Measurements from ENCODE around the gene NCK2.

Gene NCK2

DNA sequence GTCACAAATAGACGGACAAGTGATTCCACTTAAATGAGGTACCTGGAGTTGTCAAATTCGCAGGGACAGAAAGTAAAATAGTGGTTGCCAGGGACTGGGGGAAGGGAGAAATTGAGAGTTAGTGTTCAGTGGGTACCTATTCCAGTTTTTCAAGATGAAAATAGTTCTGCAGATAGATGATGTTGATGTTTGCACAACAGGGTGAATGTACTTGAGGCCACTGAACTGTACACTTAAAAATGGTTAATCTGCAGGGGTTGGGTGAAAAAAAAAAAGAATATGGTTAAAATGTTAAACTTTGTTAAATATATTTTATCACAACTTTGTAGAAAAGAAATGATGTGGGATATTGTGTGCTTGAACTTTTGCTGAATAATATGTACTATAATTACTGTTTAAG lies 102.3 kb downstream of the NCK2 start:
- H3K36me3 ChIP-seq: peaks cover 76% of the 10 kb centered on the region

DNA sequence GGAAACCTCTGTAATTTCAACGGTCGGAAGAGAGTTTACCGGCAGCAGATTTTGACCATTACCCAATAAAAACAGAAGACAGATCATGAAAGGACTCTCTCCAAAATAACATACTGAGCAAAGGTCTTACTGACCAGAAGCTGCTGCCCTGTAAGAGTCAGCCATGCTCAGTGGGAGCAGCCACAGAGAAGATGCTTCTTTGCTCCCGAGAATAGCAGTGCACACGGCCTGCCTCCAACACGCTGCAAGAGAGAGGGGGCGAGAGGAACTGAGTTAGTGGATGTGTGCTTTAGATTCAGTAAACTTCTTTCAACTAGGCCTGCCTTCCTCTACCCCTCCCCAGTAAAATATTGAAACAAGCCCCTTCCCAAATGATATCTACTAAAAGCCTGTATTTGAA lies 103.7 kb downstream of the NCK2 start:
- Histone ChIP-seq H3K4me2 (no peak overlapping the region), H3K4me1 (peaks cover 8% of the 10 kb centered on the region)
- no peak for TF ChIP-seq Cebpa-rat (IDR thresholded peaks at IDR 0.05)

More for the DNA sequence above, 102.3 kb downstream of the NCK2 start:
- Histone ChIP-seq H3K9ac (no peak overlapping the region), H3K9me3 (peaks cover 34% of the 10 kb centered on the region), H3K4me3 (no peak overlapping the region), H3K4me2 (no peak overlapping the region), H3K4me1 (peaks cover 8% of the 10 kb centered on the region), H3K27me3 (no peaks in the 10 kb centered on the region), H3K27ac (no peak overlapping the region), H4K20me1 (peaks cover 98% of the 10 kb centered on the region)
- no peak for TF ChIP-seq Cebpa-rat (IDR thresholded peaks at IDR 0.05)

DNA sequence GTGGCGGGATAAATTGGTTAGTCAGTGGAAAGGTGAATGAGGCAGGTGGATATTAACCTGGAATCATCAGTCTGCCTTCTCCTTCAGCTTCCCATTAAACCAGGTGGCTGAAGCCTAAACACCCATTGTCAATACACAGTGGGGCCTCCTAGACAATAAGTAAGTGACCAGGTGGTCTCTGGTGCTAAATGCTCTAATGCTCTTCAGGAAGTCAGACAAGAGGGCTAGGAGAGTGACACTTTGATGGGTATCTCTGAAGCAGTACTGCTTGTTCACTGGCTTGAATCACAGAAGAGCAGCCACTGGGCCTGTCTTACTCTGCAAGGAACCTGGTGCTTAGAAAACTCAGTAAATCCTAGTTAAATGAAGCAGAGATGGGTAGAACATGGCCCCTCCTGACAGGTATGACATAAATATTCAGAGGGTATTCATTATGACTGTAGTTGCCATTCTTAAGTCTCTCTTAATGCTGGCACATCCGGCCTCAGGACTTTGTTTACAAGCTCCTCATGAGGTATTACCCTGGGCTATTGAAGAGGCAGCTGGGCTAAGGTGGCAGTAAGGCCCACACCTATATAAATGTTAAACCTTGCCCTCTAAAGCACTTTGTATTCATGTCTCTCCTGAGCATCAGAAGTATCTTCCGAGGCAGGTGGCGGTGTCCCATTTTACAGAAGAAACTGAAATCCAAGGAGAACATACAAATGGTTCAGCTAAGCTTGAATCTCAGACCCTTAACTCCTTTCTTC lies 104.9 kb downstream of the NCK2 start:
- Histone ChIP-seq H3K4me1 (peaks cover 8% of the 10 kb centered on the region), H3K9me3 (peaks cover 25% of the 10 kb centered on the region), H3K4me3 (no peak overlapping the region), H3K27me3 (no peaks in the 10 kb centered on the region), H3K36me3 (peaks cover 78% of the 10 kb centered on the region), H4K20me1 (peaks cover 97% of the 10 kb centered on the region), H3K4me2 (peak overlapping the region; percentile 6; the same call in 1 of the 2 replicates), H3K27ac (no peak overlapping the region), H3K9ac (no peak overlapping the region)
- TF ChIP-seq Cebpa-rat (IDR thresholded peaks at IDR 0.05): no peak

More for the DNA sequence above, 103.7 kb downstream of the NCK2 start:
- Histone ChIP-seq H3K27ac (no peak overlapping the region), H3K9me3 (peaks cover 32% of the 10 kb centered on the region), H4K20me1 (peaks cover 97% of the 10 kb centered on the region), H3K27me3 (no peaks in the 10 kb centered on the region), H3K9ac (no peak overlapping the region), H3K4me3 (no peak overlapping the region), H3K36me3 (peaks cover 77% of the 10 kb centered on the region)

DNA sequence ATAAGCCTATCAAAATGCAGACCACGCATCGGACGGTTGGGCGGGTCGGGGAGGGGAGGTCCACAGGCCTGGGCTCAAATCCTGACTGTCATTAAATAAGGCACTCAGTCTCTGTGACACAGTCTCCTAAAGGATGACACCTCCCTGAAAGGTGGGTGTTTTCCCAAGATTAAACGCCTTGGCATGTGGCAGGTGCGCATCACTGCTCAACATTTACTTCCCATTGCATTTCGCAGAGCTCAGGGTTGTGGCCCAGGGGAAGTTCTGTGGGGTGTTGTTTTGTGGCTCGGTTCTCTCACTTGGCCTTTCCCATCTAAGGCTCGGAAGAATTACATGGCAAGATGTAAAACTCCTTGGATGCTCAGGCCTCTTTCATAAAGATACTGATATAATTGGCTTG lies 107.4 kb downstream of the NCK2 start:
- Histone ChIP-seq H3K9ac (no peak overlapping the region), H3K36me3 (peaks cover 80% of the 10 kb centered on the region), H3K4me3 (no peak overlapping the region), H3K4me2 (no peak overlapping the region), H3K27ac (no peak overlapping the region), H4K20me1 (peaks cover 96% of the 10 kb centered on the region), H3K9me3 (peaks cover 25% of the 10 kb centered on the region), H3K4me1 (peaks cover 8% of the 10 kb centered on the region), H3K27me3 (no peaks in the 10 kb centered on the region)
- no peak for TF ChIP-seq Cebpa-rat (IDR thresholded peaks at IDR 0.05)

DNA sequence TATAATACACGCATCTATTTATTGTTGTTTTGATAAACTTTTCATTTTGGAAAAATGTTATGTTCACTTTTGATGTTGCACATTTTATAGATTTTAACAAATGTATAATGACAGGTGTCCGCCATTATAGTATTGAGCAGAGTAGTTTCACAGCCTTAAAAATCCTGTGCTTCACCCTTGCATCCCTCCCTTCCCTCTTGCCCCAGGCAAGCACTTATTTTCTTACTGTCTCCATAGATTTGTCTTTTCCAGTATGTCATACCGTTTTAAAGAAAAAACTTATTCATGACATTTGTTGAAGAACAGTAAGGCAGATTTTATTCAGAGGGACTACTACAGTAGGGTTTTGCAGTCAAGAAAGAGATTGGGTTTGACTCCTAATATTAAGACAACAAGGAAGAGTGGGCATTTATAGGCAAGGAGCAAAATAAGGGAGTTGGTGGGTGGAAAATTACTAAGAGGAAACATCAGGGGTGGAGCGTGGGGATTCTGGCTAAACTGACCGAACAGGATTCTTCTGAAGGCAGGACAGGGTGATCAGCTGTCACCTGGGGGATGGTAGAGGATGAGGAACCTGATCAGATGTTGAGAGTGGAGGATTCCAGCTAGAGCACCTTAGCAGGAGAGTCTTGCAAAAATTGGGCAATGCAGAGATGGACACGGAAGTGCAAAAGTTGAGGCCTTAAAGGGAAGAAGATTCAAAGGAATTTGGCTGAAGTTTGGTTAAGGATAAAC lies 108.8 kb downstream of the NCK2 start:
- peaks cover 25% of the 10 kb centered on the region for H3K9me3 ChIP-seq
- no peak for TF ChIP-seq Cebpa-rat (IDR thresholded peaks at IDR 0.05)
- no peak overlapping the region for H3K27ac ChIP-seq
- no peak overlapping the region for H3K4me3 ChIP-seq
- peaks cover 8% of the 10 kb centered on the region for H3K4me1 ChIP-seq
- no peak overlapping the region for H3K4me2 ChIP-seq
- H4K20me1 ChIP-seq: peaks cover 96% of the 10 kb centered on the region
- H3K9ac ChIP-seq: no peak overlapping the region
- peaks cover 81% of the 10 kb centered on the region for H3K36me3 ChIP-seq
- no peaks in the 10 kb centered on the region for H3K27me3 ChIP-seq

DNA sequence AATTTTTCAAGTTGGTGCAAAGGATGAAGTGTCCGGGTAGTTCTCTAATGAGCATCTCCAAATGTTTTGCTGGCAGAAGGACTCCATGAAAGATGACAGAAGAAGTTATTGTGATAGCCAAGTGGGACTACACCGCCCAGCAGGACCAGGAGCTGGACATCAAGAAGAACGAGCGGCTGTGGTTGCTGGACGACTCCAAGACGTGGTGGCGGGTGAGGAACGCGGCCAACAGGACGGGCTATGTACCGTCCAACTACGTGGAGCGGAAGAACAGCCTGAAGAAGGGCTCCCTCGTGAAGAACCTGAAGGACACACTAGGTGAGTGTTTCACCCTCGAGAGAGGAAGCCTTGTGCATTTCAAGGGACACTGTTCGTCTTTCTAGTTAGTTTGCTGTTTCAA lies 110.3 kb downstream of the NCK2 start:
- no peak overlapping the region for H3K4me3 ChIP-seq
- peaks cover 96% of the 10 kb centered on the region for H4K20me1 ChIP-seq
- no peaks in the 10 kb centered on the region for H3K27me3 ChIP-seq
- peaks cover 84% of the 10 kb centered on the region for H3K36me3 ChIP-seq
- TF ChIP-seq Cebpa-rat (IDR thresholded peaks at IDR 0.05): no peak
- no peak overlapping the region for H3K4me2 ChIP-seq
- no peak overlapping the region for H3K9ac ChIP-seq
- no peaks in the 10 kb centered on the region for H3K4me1 ChIP-seq
- H3K9me3 ChIP-seq: peaks cover 15% of the 10 kb centered on the region
- H3K27ac ChIP-seq: no peak overlapping the region

DNA sequence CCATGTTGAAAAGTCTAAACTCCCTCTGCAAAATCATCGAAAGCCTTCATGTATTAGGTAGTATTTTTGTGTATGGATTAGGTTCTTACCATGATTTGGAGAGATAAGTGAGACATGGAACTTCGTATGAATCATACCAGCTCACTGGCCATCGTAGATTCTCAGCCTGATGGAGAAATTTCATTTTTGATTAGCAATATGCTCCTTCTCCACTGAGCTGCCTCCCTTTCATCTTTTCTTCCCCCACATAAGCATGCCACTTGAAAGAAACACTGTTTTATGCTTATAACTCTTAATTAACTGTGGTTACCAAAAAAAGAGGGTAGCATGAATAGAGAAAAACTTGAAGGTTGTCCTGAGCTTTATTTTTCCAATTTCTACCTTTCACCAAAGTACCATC lies 111.9 kb downstream of the NCK2 start:
- H3K4me2 ChIP-seq: no peak overlapping the region
- H3K9me3 ChIP-seq: 0 out of 2 replicates have a peak, but pooled peaks cover under 1% of the 10 kb centered on the region
- H3K9ac ChIP-seq: no peak overlapping the region
- no peaks in the 10 kb centered on the region for H3K27me3 ChIP-seq
- no peak overlapping the region for H3K4me3 ChIP-seq
- H3K4me1 ChIP-seq: no peaks in the 10 kb centered on the region
- peaks cover 92% of the 10 kb centered on the region for H4K20me1 ChIP-seq
- H3K27ac ChIP-seq: no peak overlapping the region
- TF ChIP-seq Cebpa-rat (IDR thresholded peaks at IDR 0.05): no peak
- peaks cover 78% of the 10 kb centered on the region for H3K36me3 ChIP-seq

DNA sequence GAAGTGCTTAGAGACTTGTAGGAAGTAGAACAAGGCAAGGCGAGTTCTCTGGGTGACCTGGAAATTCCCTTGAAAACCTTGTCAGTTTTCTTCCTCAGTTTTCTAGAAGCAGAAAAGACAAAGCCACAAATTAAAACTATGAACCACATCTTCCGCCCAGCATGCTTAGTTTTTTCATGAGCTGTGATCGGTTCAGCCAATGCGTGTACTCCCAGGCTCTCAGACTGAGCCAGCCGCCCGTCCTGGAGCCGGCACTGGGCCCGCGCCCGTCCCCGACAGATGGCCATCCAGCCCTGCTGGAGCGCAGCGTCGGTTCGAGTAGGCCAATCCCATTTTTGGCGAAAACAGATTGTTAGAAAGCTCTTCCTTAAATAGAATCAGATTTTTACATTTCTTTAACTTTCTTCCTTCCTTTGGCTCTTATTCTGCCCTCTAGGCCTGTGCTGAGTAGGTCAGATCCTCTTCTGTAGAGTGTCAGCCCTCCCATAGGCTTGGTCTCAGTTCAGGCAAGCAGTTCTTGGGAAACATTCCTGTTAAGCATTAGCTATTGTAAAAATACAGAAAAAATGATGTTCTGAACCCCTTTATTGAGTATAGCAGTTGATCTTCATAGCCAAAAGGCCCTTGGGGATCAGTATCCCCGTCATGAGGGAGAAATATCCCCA lies 112.5 kb downstream of the NCK2 start:
- Histone ChIP-seq H3K4me1 (no peaks in the 10 kb centered on the region), H3K4me2 (no peak overlapping the region)

DNA sequence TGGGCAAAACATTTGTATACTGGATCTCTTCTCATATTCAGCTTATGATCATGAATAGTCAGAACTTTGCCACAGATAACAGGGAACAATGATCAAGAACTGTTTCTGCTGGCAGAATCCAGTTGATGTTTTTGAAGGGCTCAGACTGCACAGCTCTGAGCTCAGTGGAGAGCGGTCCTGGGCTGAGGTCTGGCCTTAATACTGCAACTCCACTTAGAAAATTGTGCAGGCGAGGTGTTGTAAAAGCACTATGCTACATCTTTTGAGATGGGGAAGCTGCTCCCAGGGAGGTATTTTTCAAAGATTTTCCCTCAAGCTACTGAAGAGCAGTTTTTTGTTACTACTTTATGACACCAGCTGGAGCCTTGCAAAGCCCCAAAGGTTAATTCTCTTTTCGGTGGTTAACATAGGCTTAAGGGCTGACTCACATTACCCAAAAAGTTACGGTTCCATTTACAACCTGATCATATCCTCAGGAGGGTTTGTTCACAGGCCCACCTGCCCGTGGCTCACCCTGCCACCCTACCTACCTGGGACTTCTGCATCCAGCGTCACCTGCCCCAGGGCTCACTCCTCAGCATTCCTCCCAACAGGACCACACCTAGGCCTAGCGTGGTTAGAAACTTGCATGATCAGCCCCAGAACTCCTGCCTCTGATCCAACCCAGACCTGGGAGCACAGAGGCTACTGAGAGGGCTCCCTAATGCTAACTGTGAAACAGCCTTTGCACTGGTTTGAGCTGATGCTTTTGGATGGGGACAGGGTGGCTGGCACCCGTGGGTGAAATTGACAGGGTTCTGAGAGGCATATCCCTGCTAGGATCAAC lies 114.4 kb downstream of the NCK2 start:
- H3K4me3 ChIP-seq: no peak overlapping the region
- H4K20me1 ChIP-seq: peaks cover 90% of the 10 kb centered on the region
- no peak overlapping the region for H3K27ac ChIP-seq
- no peaks in the 10 kb centered on the region for H3K27me3 ChIP-seq
- peaks cover 82% of the 10 kb centered on the region for H3K36me3 ChIP-seq
- TF ChIP-seq Cebpa-rat (IDR thresholded peaks at IDR 0.05): no peak
- no peaks in the 10 kb centered on the region for H3K9me3 ChIP-seq
- H3K4me1 ChIP-seq: no peaks in the 10 kb centered on the region
- H3K4me2 ChIP-seq: no peak overlapping the region
- no peak overlapping the region for H3K9ac ChIP-seq

More for the DNA sequence above, 112.5 kb downstream of the NCK2 start:
- no peak overlapping the region for H3K4me3 ChIP-seq
- no peak overlapping the region for H3K9ac ChIP-seq
- peaks cover 74% of the 10 kb centered on the region for H3K36me3 ChIP-seq
- no peaks in the 10 kb centered on the region for H3K9me3 ChIP-seq
- TF ChIP-seq Cebpa-rat (IDR thresholded peaks at IDR 0.05): no peak
- H3K27ac ChIP-seq: no peak overlapping the region
- H4K20me1 ChIP-seq: peaks cover 89% of the 10 kb centered on the region
- H3K27me3 ChIP-seq: no peaks in the 10 kb centered on the region

Measured in BLaER1 (cell line).